ENCODE data around the gene IGFBP5.

IGFBP5 gene

GRCh38 chr2:216713691-216714336 lies 18.5 kb upstream of the IGFBP5 start:
- no peak for DNase-seq

- DNase-seq = no peak
Observed at GRCh38 chr2:216711348-216711747, 16.0 kb upstream of the IGFBP5 start.

- DNase-seq = no peak
Observed at GRCh38 chr2:216710551-216711301, 15.4 kb upstream of the IGFBP5 start.

GRCh38 chr2:216702756-216703155 lies 7.4 kb upstream of the IGFBP5 start:
- DNase-seq = no peak

GRCh38 chr2:216701544-216701943 lies 6.2 kb upstream of the IGFBP5 start:
- DNase-seq = no peak

GRCh38 chr2:216700781-216701180 lies 5.4 kb upstream of the IGFBP5 start:
- DNase-seq = no peak

GRCh38 chr2:216700088-216700567 lies 4.8 kb upstream of the IGFBP5 start:
- no peak for DNase-seq

- no peak for DNase-seq
Observed at GRCh38 chr2:216698895-216699294, 3.5 kb upstream of the IGFBP5 start.

GRCh38 chr2:216698293-216698692 lies 2.9 kb upstream of the IGFBP5 start:
- no peak for DNase-seq

GRCh38 chr2:216696751-216697560 lies 1.6 kb upstream of the IGFBP5 start:
- DNase-seq = no peak

- no peak for DNase-seq
Observed at GRCh38 chr2:216696321-216696720, 972 bp upstream of the IGFBP5 start.

GRCh38 chr2:216694826-216695217 lies 527 bp downstream of the IGFBP5 start:
- no peak for DNase-seq

GRCh38 chr2:216694082-216694825 lies 1.1 kb downstream of the IGFBP5 start:
- no peak for DNase-seq

GRCh38 chr2:216693414-216694080 lies 1.8 kb downstream of the IGFBP5 start:
- no peak for DNase-seq

GRCh38 chr2:216692636-216693413 lies 2.5 kb downstream of the IGFBP5 start:
- no peak for DNase-seq

GRCh38 chr2:216690853-216691741 lies 4.3 kb downstream of the IGFBP5 start:
- DNase-seq = no peak

GRCh38 chr2:216690456-216690852 lies 4.9 kb downstream of the IGFBP5 start:
- DNase-seq = no peak

- DNase-seq = no peak
Observed at GRCh38 chr2:216689397-216689796, 6.0 kb downstream of the IGFBP5 start.

GRCh38 chr2:216688731-216689340 lies 6.5 kb downstream of the IGFBP5 start:
- no peak for DNase-seq

- DNase-seq = no peak
Observed at GRCh38 chr2:216687646-216688045, 7.7 kb downstream of the IGFBP5 start.

All from T-helper 9 cell (primary cell).